GM19023 (cell line): ENCODE measurements around the gene FGF11.
"Not testable (repeated sequence)": the region's sequence is repeated elsewhere in the genome, so short reads cannot be mapped to it uniquely, and the experiment has no call there.

Experiments
- ATAC-seq: cut with Tn5 transposase; IDR thresholded peaks from one replicate; pipeline ENCODE4 v1.9.1; 2021; ENCODE audit warnings: mild to moderate bottlenecking, moderate library complexity; ENCODE audit not compliant: unreplicated experiment

FGF11 gene

DNA sequence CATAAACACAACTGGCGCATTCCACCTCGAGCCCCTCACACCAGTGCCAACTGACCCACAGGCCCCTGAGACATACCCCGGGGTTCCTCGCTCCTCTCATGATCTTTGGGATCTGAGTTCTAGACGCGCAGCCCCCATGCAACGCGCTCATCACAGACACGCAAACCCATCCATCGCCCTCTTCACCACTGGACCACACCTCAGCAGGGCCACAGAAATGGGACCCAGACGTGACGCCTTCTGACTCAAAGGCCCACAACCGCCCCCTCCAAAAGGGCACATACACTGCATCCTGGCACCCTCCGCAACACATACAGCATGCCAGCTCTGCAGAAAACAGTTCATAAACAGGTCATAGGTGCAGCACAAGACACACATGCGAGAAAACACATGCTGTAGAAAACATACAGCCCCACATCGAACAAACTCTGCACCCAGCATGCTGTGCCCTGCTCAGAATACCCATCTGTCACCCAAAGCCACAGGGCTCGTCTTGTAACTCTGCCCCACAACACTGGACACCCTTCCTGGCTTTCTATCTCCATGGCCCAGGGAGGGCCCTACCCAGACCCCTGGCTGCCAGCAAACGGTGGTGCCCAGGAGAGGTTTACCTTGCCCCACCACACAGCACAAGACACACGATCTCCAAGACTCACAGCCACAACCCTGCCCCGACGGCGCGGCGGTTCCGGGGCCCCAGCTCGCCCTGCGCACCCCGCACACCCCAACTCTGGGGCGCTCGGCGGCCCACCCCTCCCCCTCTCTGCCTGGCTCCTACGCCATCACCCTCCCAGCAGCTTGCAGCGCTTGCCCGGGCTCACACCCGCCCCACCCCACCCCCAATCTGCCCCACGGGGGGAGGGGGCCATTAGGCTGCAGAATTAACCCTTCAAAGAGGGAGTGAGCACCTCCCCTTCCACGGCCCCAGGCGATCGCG lies 39.2 kb downstream of the FGF11 start:
- no peak for ATAC-seq

DNA sequence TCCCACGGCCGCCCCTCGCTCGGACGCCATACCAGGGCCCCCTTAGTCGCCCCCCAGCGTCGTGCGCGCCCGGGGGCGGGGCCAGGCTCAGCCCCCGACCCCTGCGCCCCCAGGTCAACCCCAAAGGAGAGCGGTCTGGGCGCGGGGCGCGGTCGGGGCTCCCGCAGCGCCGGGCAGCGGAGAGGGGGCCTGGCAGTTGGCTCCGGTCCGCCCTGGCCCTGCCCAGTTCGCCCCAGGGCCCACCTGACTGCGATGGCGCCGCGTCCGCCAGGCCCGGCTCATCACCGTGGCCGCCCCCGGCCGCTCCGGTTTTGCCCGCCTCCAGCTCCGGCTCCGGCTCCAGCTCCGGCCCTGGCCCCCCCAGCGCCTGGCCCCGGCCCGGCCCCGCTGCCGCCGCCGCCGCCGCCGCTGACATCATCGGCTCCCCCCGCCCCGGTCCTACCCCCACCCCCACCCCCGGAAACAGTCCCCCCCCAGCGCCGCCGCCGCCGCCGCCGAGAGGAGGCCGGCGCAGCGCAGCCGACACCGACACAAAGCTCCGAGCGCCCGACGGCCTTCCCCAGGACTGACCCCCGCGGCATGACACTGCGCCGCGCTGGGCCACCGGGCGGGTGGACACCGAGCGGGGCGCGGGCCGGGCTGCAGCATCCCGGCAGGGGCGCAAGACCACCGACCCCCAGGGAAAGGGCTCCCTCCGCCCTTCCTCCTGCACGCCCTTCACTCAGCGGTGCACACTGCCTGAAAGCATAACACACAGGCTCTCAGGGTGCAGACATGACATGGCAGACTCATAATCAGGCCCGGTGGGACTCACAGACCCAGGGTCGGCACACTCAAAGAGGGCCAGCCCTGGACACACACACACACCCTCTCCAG lies 40.1 kb downstream of the FGF11 start, which contains the start of gene ZBTB4:
TSS of gene ZBTB4 (minus strand) at position 419 of the 876 bp plus-strand sequence. CDS start 12,830 bp downstream, outside the sequence.
- no peak for ATAC-seq

DNA sequence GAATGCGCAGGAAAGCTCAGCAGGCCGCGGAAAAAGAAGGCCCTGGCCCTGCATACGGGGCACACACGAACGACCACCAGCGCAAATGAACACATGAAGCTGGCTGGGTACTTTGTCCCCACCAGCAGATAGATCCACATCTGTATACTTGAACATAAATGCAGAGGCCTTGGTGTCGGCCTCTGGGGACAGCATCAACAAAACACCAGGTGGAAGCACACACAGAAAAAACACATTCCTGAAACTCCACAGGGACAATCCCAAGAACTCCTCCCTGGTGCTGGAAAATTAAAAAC lies 40.7 kb downstream of the FGF11 start:
- ATAC-seq, result no peak

- ATAC-seq, result not testable (repeated sequence)
Observed at GRCh38 chr17:7481275-7481674, 42.0 kb downstream of the FGF11 start, which contains the start of gene SLC35G6. Gene SLC35G6 (plus strand): TSS chr17:7481446. CDS start chr17:7481517, 71 bp downstream.

- ATAC-seq, result not testable (repeated sequence)
Observed at GRCh38 chr17:7481842-7482741, 42.8 kb downstream of the FGF11 start.

DNA sequence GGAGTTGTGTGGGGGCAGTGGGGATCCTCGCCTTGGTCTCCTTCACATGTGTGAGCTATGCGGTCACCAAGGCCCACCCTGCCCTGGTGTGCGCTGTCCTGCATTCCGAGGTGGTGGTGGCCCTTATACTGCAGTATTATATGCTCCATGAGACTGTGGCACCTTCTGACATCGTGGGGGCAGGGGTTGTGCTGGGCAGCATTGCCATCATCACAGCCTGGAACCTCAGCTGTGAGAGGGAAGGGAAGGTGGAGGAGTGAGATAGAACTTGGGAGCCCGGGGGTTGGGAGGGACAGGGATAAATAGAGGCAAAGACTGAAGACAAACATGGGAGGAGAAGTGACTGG lies 43.4 kb downstream of the FGF11 start:
- not testable (repeated sequence) for ATAC-seq

DNA sequence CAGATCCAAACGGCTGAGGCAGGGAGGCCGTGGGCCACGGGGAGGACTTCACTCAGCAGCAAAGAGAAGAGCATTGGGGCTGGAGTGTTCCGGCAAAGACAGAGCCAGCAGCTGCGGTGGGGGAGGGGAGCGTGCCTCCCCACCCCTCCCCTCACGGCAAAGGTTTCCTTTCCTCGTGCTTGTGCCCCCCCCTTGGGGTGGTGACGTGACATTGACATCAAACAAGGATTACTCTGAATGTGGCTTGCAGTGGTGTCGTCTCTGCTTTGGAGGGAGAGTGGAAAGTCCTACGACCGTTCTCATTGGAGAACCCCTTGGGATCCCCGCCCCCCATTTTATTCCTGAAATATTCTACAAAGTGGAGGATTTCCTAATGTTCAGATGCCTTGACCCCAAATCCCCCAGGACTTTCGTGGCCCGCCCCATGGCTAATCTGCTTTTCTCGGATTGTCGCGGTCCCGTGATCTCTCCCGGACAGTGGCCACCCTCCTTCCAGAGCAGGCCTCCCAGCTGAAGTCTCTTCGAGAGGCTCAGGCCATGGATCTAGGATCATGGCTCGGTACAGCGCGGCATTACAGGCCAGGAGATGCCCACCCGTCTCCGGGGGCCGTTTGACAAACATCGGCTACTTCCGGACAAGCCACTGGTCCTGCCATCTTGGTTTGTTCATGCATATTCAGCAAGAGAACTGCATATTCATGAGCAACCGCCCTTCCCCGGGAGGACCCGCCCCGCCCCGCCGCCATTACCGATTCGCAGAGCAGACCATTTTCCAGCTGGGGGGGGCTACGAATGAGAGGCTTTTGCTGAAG lies 44.1 kb downstream of the FGF11 start:
- peak; percentile 39 for ATAC-seq

- peak; percentile 60 for ATAC-seq
Observed at GRCh38 chr17:7484067-7484918, 45.0 kb downstream of the FGF11 start, which contains the start of gene POLR2A. Gene POLR2A (plus strand): TSS chr17:7484366.

DNA sequence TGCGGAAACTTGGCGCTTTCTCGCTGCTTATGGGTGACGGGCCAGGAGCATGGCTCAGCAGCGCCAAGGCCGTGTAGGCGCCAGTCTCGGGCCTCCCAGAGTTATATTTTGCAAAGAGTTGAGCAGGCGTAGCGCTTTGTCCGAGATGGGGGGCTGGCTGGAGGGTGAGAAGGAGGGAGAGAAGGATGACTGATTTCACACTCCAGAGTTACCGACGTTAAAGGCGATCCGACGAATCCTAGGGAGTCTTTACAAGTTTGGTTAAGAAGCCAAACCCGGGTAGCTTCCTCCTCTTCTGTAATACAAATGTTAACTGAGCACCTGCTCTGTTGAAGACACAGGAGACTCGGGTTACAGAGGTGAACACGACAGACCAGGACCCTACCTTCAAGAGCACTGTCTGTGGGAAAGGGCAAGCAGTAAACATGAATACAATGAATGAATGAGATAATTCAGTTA lies 45.6 kb downstream of the FGF11 start:
- no peak for ATAC-seq

DNA sequence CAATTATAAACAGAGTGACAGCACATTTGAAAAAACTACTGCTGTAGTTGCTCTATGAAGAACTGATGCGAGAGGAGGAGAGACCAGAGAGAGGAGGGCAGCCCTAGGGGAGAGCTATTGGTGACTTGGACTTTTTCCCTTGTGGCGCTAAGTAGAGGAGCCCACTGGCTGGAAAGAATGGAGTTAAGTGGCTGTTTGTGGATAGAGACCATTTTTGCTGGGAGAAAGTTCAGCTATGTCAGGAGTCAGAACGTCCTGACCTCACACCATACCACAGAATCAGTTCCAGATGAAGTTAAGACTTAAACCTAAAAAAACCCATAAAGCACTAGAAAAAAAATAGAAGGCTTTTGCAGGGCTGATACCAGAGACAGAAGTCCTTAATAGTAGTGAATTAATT lies 46.9 kb downstream of the FGF11 start:
- no peak for ATAC-seq

GRCh38 chr17:7490144-7490543 lies 50.8 kb downstream of the FGF11 start:
- ATAC-seq, result no peak

DNA sequence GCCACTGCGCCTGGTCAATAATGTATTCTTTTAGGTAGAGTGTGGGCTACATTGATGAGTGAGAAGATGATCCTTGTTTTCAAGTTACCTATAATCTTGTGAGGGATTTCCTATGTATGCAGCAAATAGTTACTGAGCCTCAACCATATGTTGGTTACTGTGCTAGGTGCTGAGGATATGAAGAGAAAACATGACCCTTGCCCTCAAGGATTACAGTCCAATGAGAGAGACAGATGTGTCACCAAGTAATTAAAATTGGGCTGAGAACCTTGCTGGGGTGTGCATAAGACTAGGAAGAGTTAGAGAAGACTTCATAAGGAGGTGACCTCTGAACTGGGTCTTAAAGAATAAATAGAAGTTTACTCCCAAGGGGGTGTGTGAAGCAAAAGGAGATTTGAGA lies 52.3 kb downstream of the FGF11 start:
- no peak for ATAC-seq

DNA sequence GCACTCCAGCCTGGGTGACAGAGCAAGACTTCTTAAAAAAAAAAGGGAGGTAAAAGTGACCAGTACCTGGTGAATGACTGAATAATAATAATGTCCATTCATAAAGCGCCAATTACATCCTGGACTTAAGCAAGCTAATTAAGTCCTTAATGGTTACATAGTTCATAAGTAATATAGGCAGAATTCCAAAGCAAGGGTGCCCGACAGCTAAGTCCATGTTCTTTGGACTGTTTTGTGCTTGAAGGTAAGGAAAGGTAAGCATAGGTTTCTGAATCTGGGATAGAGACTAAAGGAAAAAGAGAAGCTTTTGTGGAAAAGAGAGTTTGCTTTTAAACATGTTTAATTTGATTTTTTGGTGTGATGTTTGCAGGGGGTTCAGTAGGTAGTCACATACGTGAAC lies 54.6 kb downstream of the FGF11 start:
- no peak for ATAC-seq
